HepG2 (cell line): Measurements from ENCODE around the gene NDST1. TPM values are rescaled to one million over a fixed set of nuclear protein-coding genes. Genes with fewer than 3 reads are reported as not detected.

Experiments
- CTCF ChIP-seq: sonication (generic); formaldehyde crosslinking; IDR thresholded peaks from 2 replicates; pipeline ENCODE4 v1.5.0; 2020; ENCODE audit warnings: mild to moderate bottlenecking, missing genetic modification reagents, moderate library complexity
- EP300 ChIP-seq, 3 experiments: sonication (generic) in 1 of 3; formaldehyde crosslinking in 1 of 3; IDR thresholded peaks; 2 replicates each; pipeline versions ENCODE4 v1.5.1 to v1.6.1; 2011 to 2020; ENCODE audit warnings: low read depth in 2 of 3, low read length in 2 of 3, borderline replicate concordance in 1 of 3, improper control_type of control experiment in 1 of 3, mild to moderate bottlenecking in 1 of 3, missing genetic modification reagents in 1 of 3, moderate library complexity in 1 of 3
- JUNB ChIP-seq: sonication (generic); formaldehyde crosslinking; IDR thresholded peaks from 2 replicates; pipeline ENCODE4 v1.8.0; 2022; ENCODE audit warnings: missing genetic modification reagents, mild to moderate bottlenecking, borderline replicate concordance
- NCOA2 ChIP-seq: sonication (generic); formaldehyde crosslinking; IDR thresholded peaks from 2 replicates; pipeline ENCODE4 v1.8.0; 2022; ENCODE audit warnings: inconsistent platforms
- POLR2G ChIP-seq: fragments of 200-400 bp; formaldehyde crosslinking; IDR thresholded peaks from 2 replicates; pipeline ENCODE4 v1.6.1; 2018; ENCODE audit warnings: mild to moderate bottlenecking, low read depth, low read length, moderate library complexity
- REXO4 ChIP-seq: sonication (generic); formaldehyde crosslinking; IDR thresholded peaks from 2 replicates; pipeline ENCODE4 v1.8.0; 2022; ENCODE audit warnings: missing genetic modification reagents, mild to moderate bottlenecking, borderline replicate concordance
- SRSF9 ChIP-seq: fragments of 200-400 bp; formaldehyde crosslinking; IDR thresholded peaks from 2 replicates; pipeline ENCODE4 v1.6.1; 2018; ENCODE audit warnings: borderline replicate concordance, mild to moderate bottlenecking, low read depth, low read length; ENCODE audit not compliant: insufficient read depth, poor library complexity, severe bottlenecking
- TFE3 ChIP-seq: IDR thresholded peaks from 2 replicates; pipeline ENCODE4 v1.6.1; 2016
- TOPORS ChIP-seq: sonication (generic); formaldehyde crosslinking; IDR thresholded peaks from 2 replicates; pipeline ENCODE4 v1.8.0; 2023; ENCODE audit warnings: mild to moderate bottlenecking, missing genetic modification reagents
- ZNF10 ChIP-seq: sonication (generic); formaldehyde crosslinking; IDR thresholded peaks from 2 replicates; pipeline ENCODE4 v1.4.0; 2020; ENCODE audit warnings: mild to moderate bottlenecking, low read depth, missing genetic modification reagents, borderline replicate concordance
- ZNF101 ChIP-seq: sonication (generic); formaldehyde crosslinking; IDR thresholded peaks from 2 replicates; pipeline ENCODE4 v1.4.0; 2020; ENCODE audit warnings: mild to moderate bottlenecking, low read depth, missing genetic modification reagents, borderline replicate concordance
- ZNF234 ChIP-seq: sonication (generic); formaldehyde crosslinking; conservative IDR thresholded peaks from 2 replicates; pipeline ENCODE4 v1.5.1; 2020; ENCODE audit warnings: mild to moderate bottlenecking, missing genetic modification reagents
- ZNF496 ChIP-seq: sonication (generic); formaldehyde crosslinking; IDR thresholded peaks from 2 replicates; pipeline ENCODE4 v1.8.1; 2023; ENCODE audit warnings: mild to moderate bottlenecking, moderate library complexity, missing genetic modification reagents; ENCODE audit not compliant: insufficient replicate concordance
- polyA plus RNA-seq, 8 experiments: library from polyadenylated mRNA; depleted of rRNA in 3 of 8; stranded (reverse) in 7 of 8; unstranded in 1 of 8; fragments of >200 nt; fragmentation: Illumina TruSeq in 4 of 8; extraction: Trizol in 4 of 8; gene quantifications; 2 replicates each; pipeline versions ENCODE4 v1.2.1 to v1.2.3, GENCODE V29; 2011 to 2016; ENCODE audit warnings: low read depth in 4 of 8, missing spikeins in 1 of 8, mixed read lengths in 1 of 8; ENCODE audit not compliant: insufficient read depth in 1 of 8
- total RNA-seq, 5 experiments: library from RNA; depleted of rRNA; stranded (reverse); fragments of >200 nt; fragmentation: Illumina TruSeq; extraction: Trizol; gene quantifications; 2 replicates each; pipeline ENCODE4 v1.2.3, GENCODE V29; 2016; ENCODE audit warnings: low read depth in 1 of 5

The NDST1 gene
- total and polyA plus RNA-seq, 2 of the 13 experiments (the other 11 are each of a cell fraction or from before 2014, with no cell fraction given): 23.8 to 26.2 TPM

- TF ChIP-seq TFE3 (CRISPR knock-in tag): peak; percentile 88
- TF ChIP-seq TOPORS (CRISPR knock-in tag): no peak
- TF ChIP-seq POLR2G: no peak
- TF ChIP-seq EP300 (IDR thresholded peaks at IDR 0.05; ENCODE audit: low read depth in 2 of 2, low read length in 2 of 2): peak; percentile 34 to 72; a peak in 3 of 4 replicates
- peak; percentile 26; the same call in 1 of the 2 replicates for TF ChIP-seq EP300 (CRISPR knock-in tag; IDR thresholded peaks at IDR 0.05; ENCODE audit: borderline replicate concordance)
- TF ChIP-seq ZNF234 (CRISPR knock-in tag): no peak
- TF ChIP-seq ZNF101 (CRISPR knock-in tag): no peak
- TF ChIP-seq NCOA2 (CRISPR knock-in tag): peak; percentile 68
- no peak for TF ChIP-seq JUNB (CRISPR knock-in tag)
- TF ChIP-seq ZNF10: no peak
- no peak for TF ChIP-seq SRSF9
- TF ChIP-seq CTCF (CRISPR knock-in tag): no peak
- no peak for TF ChIP-seq REXO4 (CRISPR knock-in tag)
- no peak for TF ChIP-seq ZNF496 (CRISPR knock-in tag)
Observed at GRCh38 chr5:150541895-150542294, 34.0 kb downstream of the NDST1 start (continued).
